GM21576 (cell line): ENCODE results near the gene SHISA3.

ENCODE experiments used
- ATAC-seq: cut with Tn5 transposase; IDR thresholded peaks from one replicate; pipeline ENCODE4 v1.9.1; 2021; ENCODE audit warnings: mild to moderate bottlenecking, moderate library complexity; ENCODE audit not compliant: unreplicated experiment

Gene SHISA3

DNA sequence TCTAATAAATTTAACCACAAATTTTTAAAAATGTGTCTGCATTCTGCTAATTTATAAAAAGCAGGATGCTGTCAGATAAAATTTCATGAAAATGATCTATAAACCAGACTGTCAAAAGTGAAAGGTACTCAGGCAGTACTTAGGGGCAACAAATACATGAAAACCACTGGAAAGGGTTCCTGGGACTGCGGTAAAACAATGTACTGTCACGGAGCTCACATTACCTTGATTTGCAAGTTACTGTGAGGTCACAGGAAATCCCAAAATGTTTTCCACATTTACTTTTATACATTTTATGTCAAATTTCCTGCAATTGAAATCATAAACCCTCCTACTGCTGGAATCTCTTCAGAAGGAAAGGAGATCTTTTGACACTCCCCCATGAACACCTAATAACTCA lies 45.3 kb downstream of the SHISA3 start:
- no peak for ATAC-seq

DNA sequence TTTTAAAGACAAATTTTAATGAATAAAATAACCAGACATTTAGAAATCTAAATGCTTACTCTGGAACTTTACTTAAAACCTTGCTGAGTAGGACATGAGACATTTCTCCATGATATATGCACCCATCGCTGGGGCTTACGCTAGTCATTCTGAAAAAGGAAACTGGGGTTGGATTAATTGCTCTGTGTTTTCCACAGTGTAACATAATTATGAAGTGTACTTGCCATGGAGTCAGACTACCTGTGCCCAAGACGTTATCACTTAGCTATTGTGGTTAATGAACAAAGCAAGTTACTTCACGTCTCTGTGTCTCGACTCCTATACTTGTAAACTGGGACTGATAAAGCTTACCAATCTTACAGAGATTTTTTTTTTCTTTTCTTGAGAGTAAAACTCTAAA lies 47.8 kb downstream of the SHISA3 start:
- no peak for ATAC-seq

DNA sequence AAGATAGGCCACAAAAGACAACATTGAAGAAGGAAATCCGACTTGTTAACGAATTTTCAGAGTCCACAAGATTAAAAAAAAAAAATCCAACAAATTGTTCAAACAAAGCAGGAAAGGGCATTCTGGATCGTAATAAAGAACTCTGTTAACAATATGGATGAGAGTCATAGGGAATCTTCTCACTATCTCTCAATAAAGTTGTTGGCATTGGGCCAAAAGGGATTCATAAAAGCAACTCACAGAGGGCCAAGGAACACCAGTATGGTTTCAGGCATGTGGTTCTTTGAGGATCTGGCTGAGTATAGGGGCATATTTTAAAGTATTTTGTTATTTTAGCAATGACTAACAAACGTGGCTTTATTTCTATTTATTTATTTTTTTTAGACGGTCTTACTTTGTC lies 49.5 kb downstream of the SHISA3 start:
- ATAC-seq: no peak
